Spleen (tissue), 11 donors: ENCODE data around the gene ACTR3C. TPM values are rescaled to one million over a fixed set of nuclear protein-coding genes. Genes with fewer than 3 reads are reported as not detected.

Source experiments
- DNase-seq: peaks from one replicate; pipeline ENCODE4 v3.0.0-alpha.2; 2020
- H3K27ac ChIP-seq, 8 donors: fragments of 200-600 bp; sonication (generic) in 7 of 8; 1 replicate in 4 of 8; 2 replicates in 4 of 8; pipeline versions ENCODE4 v1.5.0 to v1.8.0; 2016 to 2021; ENCODE audit warnings: inconsistent platforms in 4 of 8, mild to moderate bottlenecking in 4 of 8, moderate library complexity in 1 of 8
- H3K27me3 ChIP-seq, 7 donors: fragments of 200-600 bp; sonication (generic) in 6 of 7; replicated peaks in 1 of 7; 1 replicate in 4 of 7; 2 replicates in 3 of 7; pipeline versions ENCODE4 v1.5.0 to v1.8.0; 2016 to 2021; ENCODE audit warnings: inconsistent platforms in 3 of 7, mild to moderate bottlenecking in 1 of 7
- H3K36me3 ChIP-seq, 6 donors: fragments of 200-600 bp; sonication (generic) in 5 of 6; 1 replicate in 4 of 6; 2 replicates in 2 of 6; pipeline versions ENCODE4 v1.5.0 to v1.8.0; 2016 to 2021; ENCODE audit warnings: inconsistent platforms in 2 of 6
- H3K4me1 ChIP-seq, 6 donors: fragments of 200-600 bp; sonication (generic) in 5 of 6; 1 replicate in 3 of 6; 2 replicates in 3 of 6; pipeline versions ENCODE4 v1.5.0 to v1.8.0; 2016 to 2021; ENCODE audit warnings: inconsistent platforms in 3 of 6
- H3K4me3 ChIP-seq, 8 donors: fragments of 200-600 bp; sonication (generic) in 7 of 8; 1 replicate in 4 of 8; 2 replicates in 4 of 8; pipeline versions ENCODE4 v1.5.0 to v1.8.0; 2016 to 2021; ENCODE audit warnings: inconsistent platforms in 4 of 8, mild to moderate bottlenecking in 4 of 8, moderate library complexity in 2 of 8
- H3K9me3 ChIP-seq, 8 donors: fragments of 200-600 bp; sonication (generic) in 7 of 8; 1 replicate in 4 of 8; 2 replicates in 4 of 8; pipeline versions ENCODE4 v1.5.0 to v1.8.0; 2016 to 2021; ENCODE audit warnings: inconsistent platforms in 4 of 8
- CTCF ChIP-seq, 11 experiments: fragments of 200-600 bp in 7 of 11; fragments of 450-650 bp in 4 of 11; sonication (generic) in 4 of 11; IDR thresholded peaks in 8 of 11; conservative IDR thresholded peaks in 3 of 11; 1 replicate in 7 of 11; 2 replicates in 4 of 11; pipeline versions ENCODE4 v1.4.0 to v1.8.0; 2016 to 2021; ENCODE audit warnings: antibody characterized with exemption in 11 of 11, inconsistent platforms in 4 of 11, mild to moderate bottlenecking in 1 of 11
- POLR2A ChIP-seq, 3 donors: fragments of 450-650 bp; IDR thresholded peaks; one replicate each; pipeline ENCODE4 v1.5.1; 2017; ENCODE audit warnings: antibody characterized with exemption in 3 of 3, mild to moderate bottlenecking in 1 of 3
- POLR2AphosphoS5 ChIP-seq, 3 donors: sonication (generic); formaldehyde crosslinking; IDR thresholded peaks; one replicate each; pipeline ENCODE4 v1.5.1; 2017; ENCODE audit warnings: antibody characterized with exemption in 3 of 3
- WGBS, 5 donors: extraction: QIAGEN DNeasy Blood & Tissue Kit in 3 of 5; methylation state at CpG; one replicate each; pipeline versions ENCODE4 v1.1.5 to v1.1.7; 2013 to 2018; 5-methylcytosine and 5-hydroxymethylcytosine counted together
- intact Hi-C: fragments of 100-400 bp; cut with DNase I; formaldehyde crosslinking; loops from one replicate; pipeline ENCODE4 v1.15.0; 2023; ENCODE audit warnings: low total_unique reads
- polyA plus RNA-seq, 3 donors: library from polyadenylated mRNA; stranded (reverse); fragments of 200-250 nt; gene quantifications; one replicate each; pipeline ENCODE4 v1.2.1, GENCODE V29; 2013
- total RNA-seq, 7 donors: library from RNA; depleted of rRNA in 3 of 7; stranded (reverse); fragments of >200 nt in 3 of 7; fragmentation: NEBNext Ultra II Directional in 4 of 7; extraction: Animal tissue kit (Norgen Biotek cat#: 25700) in 4 of 7; gene quantifications; one replicate each; pipeline versions ENCODE4 v1.1.0 to v1.2.1, GENCODE V29; 2016 to 2021
- donor health status: healthy with polysubstance abuse.
- donor health status: DM: no; HTN: no; CAD: no; lungs with moderate emphysema.
- donor health status: DM: no; HTN: no; CAD: no.
- donor health status: Bipolar disorder and iron deficiency.
- donor health status: healthy.
- donor health status: DM: no; HTN: no; CAD: no.
- donor health status: DM: yes; HTN: yes; CAD: no.

The ACTR3C gene
- total and polyA plus RNA-seq, 10 donors, result 0.78 to 18.6 (median 7.6) TPM

GRCh38 chr7:150371131-150371995 lies 48.0 kb upstream of the ACTR3C start:
- peak; percentile 78 for DNase-seq
- no peak overlapping the region for H3K4me3 ChIP-seq
- H3K4me1 ChIP-seq, result peaks cover 28 to 93% (median 67%) of the 10 kb centered on the region in 6 donors
- intact Hi-C loops, result no loop called here
- 88 to 92% (median 91%) methylated on average over 29 to 48 of the region's 48 CpGs for WGBS, 5 donors
- no peaks in the 10 kb centered on the region for H3K9me3 ChIP-seq
- H3K27me3 ChIP-seq, result no peaks in the 10 kb centered on the region
- H3K27ac ChIP-seq, result peak overlapping the region in 5 of 8 donors; percentile 96 to 99 (median 97)
- H3K36me3 ChIP-seq, result peaks cover 0 to 53% (median 35%) of the 10 kb centered on the region in 6 donors
- no peak for TF ChIP-seq CTCF (IDR thresholded peaks at IDR 0.05 in 8 of 11, conservative IDR thresholded peaks at IDR 0.05 in 3 of 11)
- TF ChIP-seq POLR2AphosphoS5 (IDR thresholded peaks at IDR 0.05), result peak in 1 of 3 donors; percentile 51

- Histone ChIP-seq H3K36me3 (peaks cover 0 to 53% (median 35%) of the 10 kb centered on the region in 6 donors), H3K9me3 (no peaks in the 10 kb centered on the region), H3K27ac (peak overlapping the region in 5 of 8 donors; percentile 96 to 99 (median 97)), H3K27me3 (no peaks in the 10 kb centered on the region), H3K4me3 (peak overlapping the region in 4 of 8 donors; percentile 82 to 94 (median 87)), H3K4me1 (peaks cover 27 to 93% (median 70%) of the 10 kb centered on the region in 6 donors)
- intact Hi-C loops, result no loop called here
- 76 to 79% (median 77%) methylated on average over 3 of the region's 3 CpGs for WGBS, 5 donors
- no peak for TF ChIP-seq POLR2A (IDR thresholded peaks at IDR 0.05)
- TF ChIP-seq CTCF (IDR thresholded peaks at IDR 0.05 in 8 of 11, conservative IDR thresholded peaks at IDR 0.05 in 3 of 11), result no peak
- no peak for DNase-seq
Observed at GRCh38 chr7:150370612-150371071, 47.3 kb upstream of the ACTR3C start.

GRCh38 chr7:150369748-150370501 lies 46.6 kb upstream of the ACTR3C start:
- peak; percentile 78 for DNase-seq
- H3K27ac ChIP-seq, result peak overlapping the region; percentile 94 to 99 (median 97)
- intact Hi-C loops, result no loop called here
- no peaks in the 10 kb centered on the region for H3K9me3 ChIP-seq
- H3K27me3 ChIP-seq, result no peaks in the 10 kb centered on the region
- H3K4me3 ChIP-seq, result peak overlapping the region; percentile 54 to 94 (median 84)
- H3K4me1 ChIP-seq, result peaks cover 27 to 93% (median 74%) of the 10 kb centered on the region in 6 donors
- WGBS, 5 donors, result 27 to 36% (median 30%) methylated on average over 16 to 23 of the region's 23 CpGs
- no peak for TF ChIP-seq POLR2A (IDR thresholded peaks at IDR 0.05)
- TF ChIP-seq CTCF (IDR thresholded peaks at IDR 0.05 in 8 of 11, conservative IDR thresholded peaks at IDR 0.05 in 3 of 11), result no peak
- no peak for TF ChIP-seq POLR2AphosphoS5 (IDR thresholded peaks at IDR 0.05)
- H3K36me3 ChIP-seq, result peaks cover 0 to 52% (median 35%) of the 10 kb centered on the region in 6 donors
